ENCODE results near the gene MCM10.

GRCh38 chr10:13180788-13181187 lies 19.4 kb downstream of the MCM10 start:
- no peak for TF ChIP-seq CTCF (IDR thresholded peaks at IDR 0.05; ENCODE audit: low read length)
- TF ChIP-seq EZH2 (optimal IDR thresholded peaks at IDR 0.05; ENCODE audit: low read depth, low read length), result no peak
- no peak for TF ChIP-seq EZH2phosphoT487 (IDR thresholded peaks at IDR 0.05; ENCODE audit: low read length)

Data from MM.1S (cell line).